GM21381 (cell line): ENCODE data around the gene HOXD9.

Experiments used
- ATAC-seq: cut with Tn5 transposase; IDR thresholded peaks from one replicate; pipeline ENCODE4 v1.9.1; 2021; ENCODE audit warnings: mild to moderate bottlenecking, moderate library complexity; ENCODE audit not compliant: unreplicated experiment

Gene HOXD9

DNA sequence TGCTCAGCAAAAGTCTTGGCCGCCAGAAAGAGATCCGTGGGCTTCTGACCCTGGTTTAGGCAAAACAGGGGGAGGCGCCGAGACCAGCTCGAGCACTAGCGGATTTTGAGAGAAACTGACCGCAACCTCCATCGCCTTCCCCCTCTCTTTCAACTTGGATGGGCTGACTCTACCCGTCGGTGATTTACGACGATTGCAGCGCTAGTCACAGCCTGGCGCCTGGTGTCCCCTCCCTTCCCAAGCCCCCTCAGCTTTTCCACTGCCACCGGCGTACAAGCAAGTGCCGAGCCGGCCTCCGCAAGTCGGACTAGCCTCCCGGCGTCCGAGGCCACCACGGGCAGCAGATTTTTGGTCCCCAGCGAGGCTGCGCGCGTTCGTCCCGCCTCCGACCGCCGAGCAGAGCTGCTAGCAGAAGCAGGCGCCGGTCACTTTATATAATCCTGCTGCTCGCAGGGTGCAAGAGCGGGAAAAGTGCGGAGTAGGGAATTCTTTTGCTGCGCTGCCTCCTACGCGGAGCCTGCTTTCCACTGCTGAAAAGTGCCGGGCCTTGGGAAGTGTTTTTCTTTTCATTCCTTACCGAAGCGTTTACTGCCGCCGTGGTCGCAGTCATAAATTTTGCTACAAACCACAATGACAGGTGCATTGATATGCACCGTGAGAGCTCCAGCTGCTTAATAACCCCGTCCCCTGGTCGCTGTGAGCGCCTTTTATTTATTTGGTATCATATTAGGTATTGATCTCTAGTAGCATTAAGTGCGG is 42.3 kb downstream of the HOXD9 start:
- no peak for ATAC-seq

DNA sequence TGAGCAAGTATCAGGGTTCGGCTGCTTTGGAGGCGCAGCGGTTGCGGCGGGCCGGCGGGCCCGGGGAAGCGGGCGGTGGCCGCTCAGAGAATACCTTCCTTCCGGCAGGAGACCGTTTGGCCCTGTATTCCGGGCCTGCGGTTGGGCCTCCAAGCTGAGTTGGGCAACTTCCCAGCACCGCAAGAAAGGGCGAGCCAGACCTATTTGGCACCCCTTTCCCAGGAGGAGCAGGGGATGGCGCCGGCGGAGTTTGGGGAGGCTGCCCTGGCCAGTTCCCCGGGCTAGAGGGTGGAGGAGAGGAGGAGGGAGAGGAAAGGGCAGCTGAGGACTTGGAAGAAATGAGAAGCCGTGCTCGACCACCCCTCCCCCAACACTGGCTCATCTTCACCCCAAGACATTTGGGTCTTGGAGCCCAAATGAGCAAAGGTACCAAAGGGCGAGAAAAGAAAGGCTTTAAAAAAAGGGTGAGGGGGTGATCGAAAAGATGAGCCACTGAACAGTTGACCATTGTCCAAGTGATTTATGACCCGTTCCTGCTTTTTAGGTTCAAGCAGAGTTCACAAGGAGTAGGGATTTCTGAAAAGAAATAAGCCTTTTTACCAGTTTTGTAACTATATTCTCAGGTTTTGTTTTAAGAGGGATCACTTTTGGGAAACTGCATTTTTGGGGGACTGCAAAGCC is 43.0 kb downstream of the HOXD9 start:
- no peak for ATAC-seq

DNA sequence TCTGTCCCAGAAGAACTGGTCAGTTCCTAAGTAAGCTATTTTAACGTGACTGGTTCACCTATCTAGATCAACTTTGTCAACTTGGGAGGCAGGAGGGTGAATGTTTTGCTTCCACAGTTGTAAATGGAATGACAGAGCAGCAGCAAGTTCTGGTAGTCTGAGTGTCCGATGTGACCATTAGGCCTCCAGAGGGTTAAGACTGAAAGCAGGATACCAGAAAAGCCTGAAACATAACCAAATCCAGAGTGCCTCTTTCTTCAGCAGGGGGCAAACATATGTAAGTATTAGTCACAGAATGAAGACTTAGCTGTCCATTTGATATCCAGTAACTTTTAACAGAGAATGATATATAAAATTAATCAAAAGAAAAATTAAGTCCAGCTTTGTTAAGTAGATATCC is 43.8 kb downstream of the HOXD9 start:
- ATAC-seq = no peak

DNA sequence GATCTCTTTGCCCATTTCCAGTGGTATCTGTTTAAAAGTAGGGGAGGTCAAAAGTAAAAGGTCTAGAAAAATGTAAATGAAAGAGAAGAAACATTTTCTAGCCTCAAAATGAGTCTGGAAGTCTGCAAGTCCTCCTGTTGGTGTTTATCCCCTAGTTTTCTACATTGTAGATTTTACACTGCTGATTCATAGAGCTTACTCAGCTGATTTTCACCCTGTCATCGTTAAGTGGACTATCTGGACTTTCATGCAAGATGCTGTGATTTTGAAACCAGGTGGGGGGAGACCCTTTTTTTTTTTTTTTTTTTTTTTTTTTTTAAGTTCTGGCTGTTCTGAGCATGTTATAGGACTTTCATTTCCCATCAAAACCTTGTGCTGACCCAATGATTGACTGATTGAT is 44.9 kb downstream of the HOXD9 start:
- ATAC-seq = no peak

DNA sequence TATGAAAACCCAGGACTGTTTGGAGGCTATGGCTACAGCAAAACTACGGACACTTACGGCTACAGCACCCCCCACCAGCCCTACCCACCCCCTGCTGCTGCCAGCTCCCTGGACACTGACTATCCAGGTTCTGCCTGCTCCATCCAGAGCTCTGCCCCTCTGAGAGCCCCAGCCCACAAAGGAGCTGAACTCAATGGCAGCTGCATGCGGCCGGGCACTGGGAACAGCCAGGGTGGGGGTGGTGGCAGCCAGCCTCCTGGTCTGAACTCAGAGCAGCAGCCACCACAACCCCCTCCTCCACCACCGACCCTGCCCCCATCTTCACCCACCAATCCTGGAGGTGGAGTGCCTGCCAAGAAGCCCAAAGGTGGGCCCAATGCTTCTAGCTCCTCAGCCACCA is 46.7 kb downstream of the HOXD9 start:
- no peak for ATAC-seq

DNA sequence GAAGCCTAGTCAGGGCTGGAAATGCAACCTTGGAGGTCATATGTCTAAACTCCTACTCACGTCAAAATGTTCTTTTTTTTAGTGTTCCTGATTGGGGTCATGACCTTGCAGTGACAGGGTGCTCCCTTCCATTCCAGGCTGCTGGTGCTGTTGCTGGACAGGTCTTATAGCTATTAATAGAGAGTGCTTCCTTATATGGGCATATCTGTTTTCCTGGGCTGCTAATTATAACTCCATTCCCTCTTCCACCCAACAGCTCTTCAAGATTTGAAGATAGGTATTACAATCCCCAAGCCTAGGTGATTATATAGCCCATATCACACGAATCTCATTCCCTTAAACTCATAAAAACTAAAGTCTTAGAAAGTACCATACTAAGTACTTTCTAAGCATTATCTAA is 47.2 kb downstream of the HOXD9 start:
- no peak for ATAC-seq

DNA sequence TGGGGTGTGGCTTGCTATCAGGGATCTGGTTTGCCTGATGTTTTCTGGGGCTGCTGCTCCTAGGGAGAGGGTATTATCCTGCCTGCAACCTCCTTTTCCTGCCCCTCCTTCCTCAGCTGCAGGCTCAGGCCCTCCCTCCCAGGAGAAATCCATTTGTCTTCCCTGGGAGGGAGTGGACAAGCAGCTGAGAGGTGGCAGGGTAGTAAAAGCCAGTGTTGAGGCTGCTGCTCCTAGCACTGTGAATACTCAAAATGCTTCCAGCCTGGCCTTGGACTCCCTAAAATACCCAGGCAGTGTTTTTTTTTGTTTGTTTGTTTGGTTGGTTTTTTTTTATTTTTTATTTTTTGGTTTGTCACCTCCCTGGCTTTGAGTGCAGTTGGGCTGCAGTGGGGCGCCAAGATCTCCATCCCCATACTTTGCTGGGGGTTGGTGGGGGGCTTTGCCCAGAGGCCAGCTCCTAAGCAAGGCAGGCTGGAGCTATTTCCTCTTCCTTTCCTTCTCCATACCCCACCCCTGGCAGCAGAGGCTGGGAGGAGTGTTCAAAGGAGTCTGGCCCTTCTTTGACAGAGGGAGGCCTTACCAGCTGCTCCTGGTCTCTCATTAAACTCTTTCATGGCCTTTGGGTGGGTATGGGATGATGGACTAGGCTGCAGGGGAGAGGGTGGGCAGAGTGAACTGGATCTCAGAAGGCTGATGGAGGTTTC is 48.2 kb downstream of the HOXD9 start:
- no peak for ATAC-seq

DNA sequence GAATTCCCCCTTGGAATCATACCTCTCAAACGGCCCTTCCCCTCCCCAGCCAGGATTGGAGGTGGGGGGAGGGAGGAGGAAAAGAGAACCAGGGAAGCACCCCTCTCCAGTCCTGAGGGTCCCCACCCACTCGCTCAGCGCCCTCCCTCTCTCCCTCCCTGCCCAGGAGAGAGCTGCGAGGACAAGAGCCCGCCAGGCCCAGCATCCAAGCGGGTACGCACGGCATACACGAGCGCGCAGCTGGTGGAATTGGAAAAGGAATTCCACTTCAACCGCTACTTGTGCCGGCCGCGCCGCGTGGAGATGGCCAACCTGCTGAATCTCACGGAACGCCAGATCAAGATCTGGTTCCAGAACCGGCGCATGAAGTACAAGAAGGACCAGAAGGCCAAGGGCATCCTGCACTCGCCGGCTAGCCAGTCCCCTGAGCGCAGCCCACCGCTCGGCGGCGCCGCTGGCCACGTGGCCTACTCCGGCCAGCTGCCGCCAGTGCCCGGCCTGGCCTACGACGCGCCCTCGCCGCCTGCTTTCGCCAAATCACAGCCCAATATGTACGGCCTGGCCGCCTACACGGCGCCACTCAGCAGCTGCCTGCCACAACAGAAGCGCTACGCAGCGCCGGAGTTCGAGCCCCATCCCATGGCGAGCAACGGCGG is 49.0 kb downstream of the HOXD9 start:
- no peak for ATAC-seq

DNA sequence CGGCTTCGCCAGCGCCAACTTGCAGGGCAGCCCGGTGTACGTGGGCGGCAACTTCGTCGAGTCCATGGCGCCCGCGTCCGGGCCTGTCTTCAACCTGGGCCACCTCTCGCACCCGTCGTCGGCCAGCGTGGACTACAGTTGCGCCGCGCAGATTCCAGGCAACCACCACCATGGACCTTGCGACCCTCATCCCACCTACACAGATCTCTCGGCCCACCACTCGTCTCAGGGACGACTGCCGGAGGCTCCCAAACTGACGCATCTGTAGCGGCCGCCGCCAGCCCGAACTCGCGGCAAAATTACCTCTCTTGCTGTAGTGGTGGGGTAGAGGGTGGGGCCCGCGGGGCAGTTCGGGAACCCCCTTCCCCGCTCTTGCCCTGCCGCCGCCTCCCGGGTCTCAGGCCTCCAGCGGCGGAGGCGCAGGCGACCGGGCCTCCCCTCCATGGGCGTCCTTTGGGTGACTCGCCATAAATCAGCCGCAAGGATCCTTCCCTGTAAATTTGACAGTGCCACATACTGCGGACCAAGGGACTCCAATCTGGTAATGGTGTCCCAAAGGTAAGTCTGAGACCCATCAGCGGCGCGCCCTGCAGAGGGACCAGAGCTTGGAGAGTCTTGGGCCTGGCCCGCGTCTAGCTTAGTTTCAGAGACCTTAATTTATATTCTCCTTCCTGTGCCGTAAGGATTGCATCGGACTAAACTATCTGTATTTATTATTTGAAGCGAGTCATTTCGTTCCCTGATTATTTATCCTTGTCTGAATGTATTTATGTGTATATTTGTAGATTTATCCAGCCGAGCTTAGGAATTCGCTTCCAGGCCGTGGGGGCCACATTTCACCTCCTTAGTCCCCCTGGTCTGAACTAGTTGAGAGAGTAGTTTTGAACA is 49.7 kb downstream of the HOXD9 start:
- ATAC-seq = no peak

DNA sequence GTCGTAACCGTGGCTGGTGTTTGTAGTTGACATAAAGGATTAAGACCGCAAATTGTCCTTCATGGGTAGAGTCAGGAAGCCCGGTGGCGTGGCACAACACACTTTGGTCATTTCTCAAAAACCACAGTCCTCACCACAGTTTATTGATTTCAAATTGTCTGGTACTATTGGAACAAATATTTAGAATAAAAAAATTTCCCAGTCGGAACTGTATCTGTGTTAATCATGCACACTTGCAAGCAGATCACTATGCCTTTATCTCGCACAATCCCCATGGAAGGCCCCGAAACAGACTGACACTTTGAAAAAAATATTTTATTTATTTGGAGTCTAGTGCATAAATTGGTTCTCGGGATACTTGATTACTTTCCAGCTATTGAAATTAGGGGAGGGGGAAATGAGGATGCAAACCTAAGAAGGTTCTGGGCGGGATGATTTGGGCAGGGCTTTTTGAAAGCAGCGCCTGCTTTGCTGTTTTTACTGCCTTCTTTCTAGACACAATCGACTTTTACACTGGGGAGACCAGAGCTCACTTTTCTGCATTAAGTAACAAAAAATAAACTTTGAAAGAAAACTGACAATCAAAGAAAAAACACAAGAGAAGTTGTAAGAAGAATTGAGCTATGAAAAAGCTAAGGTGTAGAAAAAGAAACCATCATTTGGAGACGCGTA is 50.5 kb downstream of the HOXD9 start:
- no peak for ATAC-seq

DNA sequence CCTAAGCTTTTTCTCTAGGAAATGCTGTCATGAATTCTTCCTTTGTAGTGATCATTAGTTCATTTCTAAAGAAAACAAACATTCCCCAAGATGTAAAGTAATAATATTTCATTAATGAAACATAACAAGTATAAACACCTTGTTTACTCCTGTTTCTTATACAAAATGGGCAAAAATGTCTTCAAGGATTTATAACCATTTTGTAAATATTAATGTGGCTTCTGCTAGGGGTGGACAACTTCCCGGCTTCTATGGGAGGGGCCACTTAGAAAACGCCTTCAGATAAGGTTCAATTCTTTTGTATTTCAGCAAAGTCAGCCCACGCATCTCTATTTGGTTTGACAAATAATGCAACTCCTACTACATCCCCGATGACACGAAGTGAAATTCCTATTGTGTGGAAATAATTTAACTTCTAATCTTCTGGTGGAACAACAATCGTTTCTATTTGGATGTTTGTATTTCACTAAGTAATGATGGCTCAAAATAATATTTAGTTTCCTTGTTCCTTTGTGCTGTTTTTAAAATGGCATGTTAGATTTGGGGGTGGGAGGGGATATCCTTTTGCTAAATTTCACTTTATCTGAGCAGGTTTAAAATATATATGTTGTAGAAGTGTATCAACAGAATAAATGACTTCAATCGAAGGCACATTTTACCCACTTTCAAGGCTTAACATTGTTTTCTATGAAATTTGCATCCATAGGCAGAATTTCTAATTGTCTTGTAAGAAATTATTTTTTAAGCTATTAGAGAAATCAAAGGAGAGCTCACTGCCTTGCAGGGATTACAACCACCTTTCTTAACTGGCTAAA is 51.3 kb downstream of the HOXD9 start:
- no peak for ATAC-seq

DNA sequence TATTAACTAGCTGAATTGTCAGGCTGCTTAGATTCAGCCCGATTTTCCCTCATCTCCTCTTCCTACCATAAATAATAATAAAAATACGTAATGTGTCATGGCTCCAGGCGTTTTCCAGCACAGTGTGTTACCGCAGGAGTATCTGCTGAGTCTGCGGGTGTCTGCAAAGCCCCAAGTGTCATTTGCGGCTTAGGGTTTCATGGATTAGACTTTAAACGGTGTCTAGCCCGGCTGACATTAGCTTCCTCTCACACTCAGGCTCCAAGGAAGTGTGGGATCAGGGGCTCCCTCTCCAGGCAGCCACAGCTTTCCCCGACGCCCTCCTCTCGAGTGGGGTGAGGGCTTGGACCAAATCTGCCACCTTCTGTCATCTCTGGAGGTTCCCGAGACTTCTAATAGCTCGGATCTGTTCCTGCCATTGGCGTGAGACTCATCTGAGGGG is 51.9 kb downstream of the HOXD9 start:
- no peak for ATAC-seq
